HCT116 (cell line): Measurements from ENCODE around the gene NRROS. TPM values are rescaled to one million over a fixed set of nuclear protein-coding genes. Genes with fewer than 3 reads are reported as not detected.

Experiments
- ATAC-seq: fragments of 200-7000 bp; cut with Tn5 transposase; 2 replicates; pipeline ENCODE4 v1.9.1; 2020; ENCODE audit warnings: mild to moderate bottlenecking, moderate library complexity
- BruUV-seq: library from RNA; stranded (reverse); fragments of 400-500 nt; replicated peaks from 2 replicates; lab custom pipeline; 2021; lab: Mats Ljungman, UMichigan
- CTCF ChIA-PET: fragments of 300-600 bp; sonication (Branson Sonifier 250); formaldehyde crosslinking; loops from one replicate; lab custom pipeline; 2021; ENCODE audit warnings: antibody characterized with exemption; lab: Charles Lee
- POLR2A ChIA-PET: fragments of 300-600, 350-600 bp; sonication (Branson Sonifier 250); formaldehyde crosslinking; loops from one replicate; lab custom pipeline; 2021; ENCODE audit warnings: antibody characterized with exemption; lab: Charles Lee
- RAD21 ChIA-PET, 2 experiments: fragments of 300-600 bp; sonication (Branson Sonifier 250); formaldehyde crosslinking; loops; one replicate each; lab custom pipeline; 2023; ENCODE audit warnings: low total read pairs in 2 of 2; ENCODE audit not compliant: uncharacterized antibody in 2 of 2, unreplicated experiment in 2 of 2, low non-redundant PET in 1 of 2; lab: Charles Lee
- DNase-seq: peaks from one replicate; pipeline ENCODE4 v3.0.0-alpha.2; 2010; ENCODE audit warnings: low read depth, low spot score
- H2AFZ ChIP-seq: fragments of 200-600 bp; shearing (Covaris generic), sonication (generic); 2 replicates; pipeline ENCODE4 v1.6.1; 2017; ENCODE audit warnings: low read depth, mixed run types, mixed read lengths, antibody characterized with exemption, low read length; ENCODE audit not compliant: poor library complexity, severe bottlenecking
- H3K27ac ChIP-seq: 2 replicates; pipeline ENCODE4 v1.5.1; 2012; ENCODE audit warnings: low read depth, low read length
- H3K27me3 ChIP-seq: fragments of 200-600 bp; sonication (generic); 2 replicates; pipeline ENCODE4 v1.6.1; 2016; ENCODE audit warnings: mixed run types, low read length, mixed read lengths; ENCODE audit not compliant: insufficient read depth
- H3K36me3 ChIP-seq, 2 experiments: fragments of 200-500 bp in 1 of 2; fragments of 200-600 bp in 1 of 2; sonication (Bioruptor generic) in 1 of 2; sonication (generic) in 1 of 2; 2 replicates each; pipeline versions ENCODE4 v1.5.1 to v1.6.1; 2014 to 2016; ENCODE audit warnings: low read length in 2 of 2, inconsistent platforms in 1 of 2, mixed read lengths in 1 of 2, mixed run types in 1 of 2; ENCODE audit not compliant: insufficient read depth in 2 of 2, control insufficient read depth in 1 of 2
- H3K4me1 ChIP-seq, 2 experiments: fragments of 200-600 bp in 1 of 2; sonication (generic) in 1 of 2; 2 replicates each; pipeline versions ENCODE4 v1.5.1 to v1.6.1; 2012 to 2017; ENCODE audit warnings: low read length in 2 of 2, inconsistent platforms in 1 of 2, mild to moderate bottlenecking in 1 of 2, mixed read lengths in 1 of 2, mixed run types in 1 of 2, moderate library complexity in 1 of 2; ENCODE audit not compliant: insufficient read depth in 2 of 2, control insufficient read depth in 1 of 2
- H3K4me2 ChIP-seq: fragments of 200-600 bp; sonication (generic); 2 replicates; pipeline ENCODE4 v1.6.1; 2017; ENCODE audit warnings: mixed run types, low read length, mixed read lengths
- H3K4me3 ChIP-seq, 2 experiments: fragments of 200-600 bp in 1 of 2; sonication (generic) in 1 of 2; replicated peaks in 1 of 2; 2 replicates each; pipeline ENCODE4 v1.5.1; 2011 to 2016; ENCODE audit warnings: low read length in 2 of 2, control low read depth in 1 of 2, low read depth in 1 of 2, mild to moderate bottlenecking in 1 of 2, mixed read lengths in 1 of 2, mixed run types in 1 of 2
- H3K79me2 ChIP-seq: fragments of 200-600 bp; sonication (generic); 2 replicates; pipeline ENCODE4 v1.6.1; 2017; ENCODE audit warnings: mild to moderate bottlenecking, mixed run types, low read length, moderate library complexity, mixed read lengths; ENCODE audit not compliant: insufficient read depth
- H3K9ac ChIP-seq: fragments of 200-600 bp; sonication (generic); 2 replicates; pipeline ENCODE4 v1.6.1; 2016; ENCODE audit warnings: low read length, mixed read lengths
- H3K9me2 ChIP-seq: fragments of 200-600 bp; sonication (generic), shearing (Covaris generic); 2 replicates; pipeline ENCODE4 v1.6.1; 2017; ENCODE audit warnings: mixed run types, mild to moderate bottlenecking, moderate library complexity; ENCODE audit not compliant: insufficient read depth
- H3K9me3 ChIP-seq, 2 experiments: fragments of 200-500 bp in 1 of 2; fragments of 200-600 bp in 1 of 2; sonication (Bioruptor generic) in 1 of 2; sonication (generic) in 1 of 2; 2 replicates each; pipeline ENCODE4 v1.6.1; 2014 to 2017; ENCODE audit warnings: low read length in 2 of 2, mixed read lengths in 2 of 2, inconsistent platforms in 1 of 2, low read depth in 1 of 2, mild to moderate bottlenecking in 1 of 2, mixed run types in 1 of 2, moderate library complexity in 1 of 2; ENCODE audit not compliant: control insufficient read depth in 1 of 2, insufficient read depth in 1 of 2
- H4K20me1 ChIP-seq: fragments of 200-600 bp; sonication (generic), shearing (Covaris generic); 2 replicates; pipeline ENCODE4 v1.6.1; 2017; ENCODE audit warnings: mixed run types, mild to moderate bottlenecking, moderate library complexity; ENCODE audit not compliant: insufficient read depth
- ATF3 ChIP-seq: IDR thresholded peaks from 2 replicates; pipeline ENCODE4 v1.6.1; 2012
- CEBPB ChIP-seq: IDR thresholded peaks from 2 replicates; pipeline ENCODE4 v1.6.1; 2012; ENCODE audit warnings: low read depth
- CTCF ChIP-seq, 3 experiments: fragments of 200-600 bp in 1 of 3; sonication (generic) in 1 of 3; IDR thresholded peaks in 2 of 3; conservative IDR thresholded peaks in 1 of 3; 2 replicates each; pipeline ENCODE4 v1.5.1; 2012 to 2017; ENCODE audit warnings: low read depth in 2 of 3, low read length in 2 of 3, antibody characterized with exemption in 1 of 3, borderline replicate concordance in 1 of 3, control low read depth in 1 of 3, mild to moderate bottlenecking in 1 of 3, mixed read lengths in 1 of 3, mixed run types in 1 of 3, moderate library complexity in 1 of 3; ENCODE audit not compliant: insufficient read depth in 1 of 3
- EGR1 ChIP-seq: IDR thresholded peaks from 2 replicates; pipeline ENCODE4 v1.6.1; 2012; ENCODE audit warnings: low read depth
- ELF1 ChIP-seq: IDR thresholded peaks from 2 replicates; pipeline ENCODE4 v1.6.1; 2012; ENCODE audit warnings: low read depth, borderline replicate concordance
- EZH2 ChIP-seq: fragments of 200-600 bp; sonication (generic); IDR thresholded peaks from 2 replicates; pipeline ENCODE4 v1.6.1; 2017; ENCODE audit warnings: antibody characterized with exemption, mixed run types
- EZH2phosphoT487 ChIP-seq: fragments of 200-600 bp; IDR thresholded peaks from 2 replicates; pipeline ENCODE4 v1.6.1; 2018; ENCODE audit warnings: antibody characterized with exemption, borderline replicate concordance
- JUND ChIP-seq: IDR thresholded peaks from 2 replicates; pipeline ENCODE4 v1.6.1; 2012
- MAX ChIP-seq: IDR thresholded peaks from 2 replicates; pipeline ENCODE4 v1.6.1; 2012
- POLR2A ChIP-seq: IDR thresholded peaks from 2 replicates; pipeline ENCODE4 v1.7.0; 2011; ENCODE audit warnings: borderline replicate concordance; ENCODE audit not compliant: insufficient read depth, insufficient read length; ENCODE audit errors: extremely low read depth
- POLR2AphosphoS5 ChIP-seq: IDR thresholded peaks from 2 replicates; pipeline ENCODE4 v1.6.1; 2011; ENCODE audit warnings: mild to moderate bottlenecking, low read depth, low read length, moderate library complexity
- RAD21 ChIP-seq: IDR thresholded peaks from 2 replicates; pipeline ENCODE4 v1.6.1; 2012; ENCODE audit warnings: low read depth, mild to moderate bottlenecking
- SIN3A ChIP-seq: IDR thresholded peaks from 2 replicates; pipeline ENCODE4 v1.6.1; 2012; ENCODE audit warnings: low read depth
- SP1 ChIP-seq: IDR thresholded peaks from 2 replicates; pipeline ENCODE4 v1.6.1; 2012; ENCODE audit warnings: low read depth
- TCF7L2 ChIP-seq: IDR thresholded peaks from 2 replicates; pipeline ENCODE4 v1.7.0; 2011; ENCODE audit warnings: borderline replicate concordance, inconsistent platforms; ENCODE audit not compliant: insufficient read depth, insufficient read length; ENCODE audit errors: extremely low read depth
- YY1 ChIP-seq: IDR thresholded peaks from 2 replicates; pipeline ENCODE4 v1.6.1; 2011; ENCODE audit warnings: low read length, low read depth, moderate library complexity, mild to moderate bottlenecking; ENCODE audit not compliant: insufficient replicate concordance; ENCODE audit errors: extremely low read depth
- ZBTB33 ChIP-seq: IDR thresholded peaks from 2 replicates; pipeline ENCODE4 v1.6.1; 2011; ENCODE audit warnings: mild to moderate bottlenecking, low read length, moderate library complexity; ENCODE audit not compliant: insufficient replicate concordance; ENCODE audit errors: extremely low read depth
- intact Hi-C: fragments of 100-400 bp; cut with micrococcal nuclease; formaldehyde crosslinking; loops from 2 replicates; pipeline ENCODE4 v1.10.0; 2022
- total RNA-seq: library from RNA; stranded (reverse); gene quantifications from one replicate; pipeline ENCODE4 v1.2.1, GENCODE V29; 2021; ENCODE audit not compliant: unreplicated experiment

Gene NRROS
- total RNA-seq, 1 experiment from 2014 or later: 0.12 TPM

- no peak overlapping the region for H3K27ac ChIP-seq
- H3K27me3 ChIP-seq: no peaks in the 10 kb centered on the region
- H3K9me3 ChIP-seq: no peaks in the 10 kb centered on the region
- no peaks in the 10 kb centered on the region for H4K20me1 ChIP-seq
- H3K36me3 ChIP-seq: no peaks in the 10 kb centered on the region
- no peak overlapping the region for H3K4me2 ChIP-seq
- TF ChIP-seq CTCF (IDR thresholded peaks at IDR 0.05 in 2 of 3, conservative IDR thresholded peaks at IDR 0.05 in 1 of 3; ENCODE audit: borderline replicate concordance in 1 of 3, insufficient read depth in 1 of 3, low read depth in 2 of 3, low read length in 2 of 3) (no peak), RAD21 (no peak), EZH2phosphoT487 (no peak), SIN3A (no peak), EZH2 (no peak), ZBTB33 (no peak), TCF7L2 (no peak), CEBPB (no peak), ATF3 (no peak), JUND (no peak), POLR2AphosphoS5 (no peak), ELF1 (no peak), MAX (no peak), EGR1 (no peak), SP1 (no peak), YY1 (no peak), POLR2A (no peak)
- no peak overlapping the region for H3K9ac ChIP-seq
- no TSS peak for BruUV-seq
- DNase-seq: no peak
- POLR2A ChIA-PET: no interaction called here
- H2AFZ ChIP-seq: no peak overlapping the region
- ATAC-seq: no peak
- RAD21 ChIA-PET: no interaction called here
- no peaks in the 10 kb centered on the region for H3K9me2 ChIP-seq
- no peak overlapping the region for H3K4me3 ChIP-seq
- no peaks in the 10 kb centered on the region for H3K79me2 ChIP-seq
- H3K4me1 ChIP-seq: peaks cover 0 to 8% of the 10 kb centered on the region in 2 experiments; a peak in 3 of 4 replicates
- intact Hi-C loops: no loop called here
- CTCF ChIA-PET: no interaction called here
Measured at GRCh38 chr3:196706731-196707130, 67.2 kb downstream of the NRROS start.
